ENCODE data around the gene LAMA3. TPM values are rescaled to one million over a fixed set of nuclear protein-coding genes. Genes with fewer than 3 reads are reported as not detected.

The LAMA3 gene
- total and polyA plus RNA-seq, 10 of the 15 experiments (the other 5 are each of a cell fraction or from before 2014, with no cell fraction given) = 0.37 to 6.5 (median 5.4) TPM

GRCh38 chr18:23752796-23753195, 63.5 kb downstream of the LAMA3 start:
- no peak for FAIRE-seq

More at GRCh38 chr18:23752796-23753195, 63.5 kb downstream of the LAMA3 start:
- DNase-seq (ENCODE audit: low read depth, low spot score) = no peak
- TF ChIP-seq ZNF384 (IDR thresholded peaks at IDR 0.05; ENCODE audit: borderline replicate concordance, low read depth, low read length) (no peak), SMAD1 (IDR thresholded peaks at IDR 0.05; ENCODE audit: low read depth, partially characterized antibody) (no peak), POLR2A (IDR thresholded peaks at IDR 0.05; ENCODE audit: low read depth, low read length) (no peak), CBFB (IDR thresholded peaks at IDR 0.05; ENCODE audit: low read depth) (no peak), SPI1 (IDR thresholded peaks at IDR 0.05; ENCODE audit: borderline replicate concordance, insufficient read depth, low read depth, low read length) (no peak), RELB (IDR thresholded peaks at IDR 0.05; ENCODE audit: low read depth) (no peak), TBL1XR1 (IDR thresholded peaks at IDR 0.05; ENCODE audit: low read depth, low read length) (no peak)
- WGBS (ENCODE audit: insufficient coverage, insufficient replicate concordance, low lambda C conversion rate, missing lambda C conversion rate) = 96% methylated on average over 1 of the region's 1 CpG
- no peak overlapping the region for H3K27ac ChIP-seq (ENCODE audit: control insufficient read depth, insufficient read depth)
- no peaks in the 10 kb centered on the region for H3K4me1 ChIP-seq (ENCODE audit: control insufficient read depth, insufficient read depth, low read length)
- no peaks in the 10 kb centered on the region for H3K79me2 ChIP-seq (ENCODE audit: control insufficient read depth, insufficient read depth, low read length)
- ChIA-PET CTCF (interaction anchor here (0.6 to 0.9 kb wide), 2 partner anchors 17 to 215 kb away, joined by 3 read pairs; no protein-coding TSS in a partner anchor), POLR2A (no interaction called here), RAD21 (ENCODE audit: unreplicated experiment) (interaction anchor here (1.2 kb wide), 1 partner anchor 50 kb away, joined by 5 read pairs; no protein-coding TSS in a partner anchor), SMC1A (ENCODE audit: uncharacterized antibody, unreplicated experiment) (interaction anchor here (1.1 to 2.4 kb wide), 4 partner anchors 8 to 90 kb away, joined by 3 to 7 read pairs (median 4); no protein-coding TSS in a partner anchor)
- no peak overlapping the region for H3K4me2 ChIP-seq (ENCODE audit: control insufficient read depth, insufficient read depth)
- no peaks in the 10 kb centered on the region; the same call in 2 of the 3 replicates for H3K9me3 ChIP-seq (replicated peaks; ENCODE audit: control insufficient read depth, insufficient read depth, low read length)
- peak overlapping the region; percentile 29; the same call in 1 of the 2 replicates for H2AFZ ChIP-seq (ENCODE audit: control insufficient read depth, low read depth, low read length)
- no peak overlapping the region for H3K4me3 ChIP-seq
- no TSS peak for BruUV-seq (replicated peaks)
- H4K20me1 ChIP-seq (ENCODE audit: control insufficient read depth, insufficient read depth) = no peaks in the 10 kb centered on the region
- H3K36me3 ChIP-seq (ENCODE audit: control insufficient read depth in 2 of 2, insufficient read depth in 2 of 2, low read length in 1 of 2) = no peaks in the 10 kb centered on the region
- peak; percentile 37 for ATAC-seq
- intact Hi-C loops (cut with micrococcal nuclease; ENCODE audit: unreplicated experiment) (no loop called here), in situ Hi-C loops (cut with MboI) (no loop called here)
- no peak overlapping the region for H3K9ac ChIP-seq (ENCODE audit: control insufficient read depth, insufficient read depth, low read length)
- H3K27me3 ChIP-seq (replicated peaks in 1 of 2; ENCODE audit: control insufficient read depth in 2 of 2, insufficient read depth in 2 of 2, low read length in 1 of 2) = no peaks in the 10 kb centered on the region

Measured in GM12878 (cell line).